B cell (primary cell): ENCODE measurements around the gene PNPO. TPM values are rescaled to one million over a fixed set of nuclear protein-coding genes. Genes with fewer than 3 reads are reported as not detected.

Experiments used
- ATAC-seq: fragments of 200-7000 bp; cut with Tn5 transposase; one replicate; pipeline ENCODE4 v1.10.0; 2021; ENCODE audit warnings: low read depth, mild to moderate bottlenecking, moderate number of reproducible peaks, moderate library complexity
- CTCF ChIA-PET: fragments of 350-600 bp; sonication (Branson Sonifier 250); formaldehyde crosslinking; loops from one replicate; lab custom pipeline; 2021; ENCODE audit warnings: antibody characterized with exemption, inconsistent platforms; lab: Charles Lee
- POLR2A ChIA-PET: fragments of 350-600 bp; sonication (Branson Sonifier 250); formaldehyde crosslinking; loops from one replicate; lab custom pipeline; 2021; ENCODE audit warnings: antibody characterized with exemption; lab: Charles Lee
- DNase-seq: peaks from one replicate; pipeline ENCODE4 v3.0.0; 2013
- H2AFZ ChIP-seq: 2 replicates; pipeline ENCODE4 v1.6.1; 2012; ENCODE audit warnings: mild to moderate bottlenecking, low read depth, low read length; ENCODE audit not compliant: insufficient read depth, poor library complexity, severe bottlenecking
- H3K27ac ChIP-seq, 2 donors: 1 replicate in 1 of 2; 2 replicates in 1 of 2; pipeline ENCODE4 v1.5.1; 2012 to 2013; ENCODE audit warnings: low read length in 2 of 2, mild to moderate bottlenecking in 2 of 2, moderate library complexity in 1 of 2
- H3K27me3 ChIP-seq, 4 experiments: fragments of 200-600 bp in 1 of 4; sonication (generic) in 1 of 4; replicated peaks in 1 of 4; 1 replicate in 2 of 4; 2 replicates in 2 of 4; pipeline versions ENCODE4 v1.6.1 to v1.7.0; 2013 to 2016; ENCODE audit warnings: low read length in 3 of 4, mild to moderate bottlenecking in 2 of 4, mixed read lengths in 1 of 4, moderate library complexity in 1 of 4; ENCODE audit not compliant: insufficient read depth in 4 of 4, control insufficient read depth in 3 of 4; ENCODE audit errors: control extremely low read depth in 1 of 4
- H3K36me3 ChIP-seq, 2 experiments: replicated peaks in 1 of 2; 1 replicate in 1 of 2; 2 replicates in 1 of 2; pipeline versions ENCODE4 v1.6.1 to v1.7.1; 2013; ENCODE audit warnings: low read length in 1 of 2; ENCODE audit not compliant: insufficient read depth in 2 of 2, control insufficient read depth in 1 of 2; ENCODE audit errors: control extremely low read depth in 1 of 2, extremely low read depth in 1 of 2
- H3K4me1 ChIP-seq, 2 donors: fragments of 200-600 bp in 1 of 2; sonication (generic) in 1 of 2; 1 replicate in 1 of 2; 2 replicates in 1 of 2; pipeline versions ENCODE4 v1.5.1 to v1.6.1; 2013 to 2017; ENCODE audit warnings: low read length in 2 of 2; ENCODE audit not compliant: control insufficient read depth in 2 of 2, insufficient read depth in 2 of 2
- H3K4me2 ChIP-seq: replicated peaks from 2 replicates; pipeline ENCODE3; 2012; ENCODE audit warnings: mild to moderate bottlenecking, low read depth, low read length; ENCODE audit not compliant: poor library complexity, severe bottlenecking
- H3K4me3 ChIP-seq, 5 experiments: fragments of 200-600 bp in 1 of 5; sonication (generic) in 1 of 5; 1 replicate in 3 of 5; 2 replicates in 2 of 5; pipeline versions ENCODE4 v1.5.1 to v1.7.0; 2011 to 2016; ENCODE audit warnings: low read length in 4 of 5, mild to moderate bottlenecking in 4 of 5, low read depth in 2 of 5, control low read depth in 1 of 5, moderate library complexity in 1 of 5; ENCODE audit not compliant: insufficient read depth in 1 of 5; ENCODE audit errors: control extremely low read depth in 1 of 5, extremely low read depth in 1 of 5
- H3K79me2 ChIP-seq: fragments of 200-600 bp; sonication (generic); one replicate; pipeline ENCODE4 v1.6.0; 2016; ENCODE audit warnings: low read length; ENCODE audit not compliant: control insufficient read depth, insufficient read depth
- H3K9ac ChIP-seq: fragments of 200-600 bp; sonication (generic); 2 replicates; pipeline ENCODE4 v1.6.1; 2017; ENCODE audit warnings: mild to moderate bottlenecking, low read length, moderate library complexity
- H3K9me3 ChIP-seq, 3 donors: one replicate each; pipeline versions ENCODE4 v1.6.1 to v1.7.1; 2013; ENCODE audit warnings: low read length in 2 of 3; ENCODE audit not compliant: control insufficient read depth in 2 of 3, insufficient read depth in 1 of 3; ENCODE audit errors: control extremely low read depth in 1 of 3
- H4K20me1 ChIP-seq: 2 replicates; pipeline ENCODE4 v1.6.0; 2012; ENCODE audit warnings: mild to moderate bottlenecking, low read length; ENCODE audit not compliant: insufficient read depth, control insufficient read depth, poor library complexity, severe bottlenecking
- H3K27ac Mint-ChIP-seq: one replicate; pipeline ENCODE4 v1.8.0; 2021; ENCODE audit warnings: mixed read lengths
- H3K27me3 Mint-ChIP-seq: one replicate; pipeline ENCODE4 v1.8.0; 2021; ENCODE audit warnings: mixed read lengths
- H3K4me1 Mint-ChIP-seq: one replicate; pipeline ENCODE4 v1.8.0; 2021; ENCODE audit warnings: mixed read lengths
- H3K4me3 Mint-ChIP-seq: one replicate; pipeline ENCODE4 v1.8.0; 2021; ENCODE audit warnings: mixed read lengths
- H3K9me3 Mint-ChIP-seq: one replicate; pipeline ENCODE4 v1.8.0; 2022; ENCODE audit warnings: mixed read lengths; ENCODE audit not compliant: insufficient read depth
- CTCF ChIP-seq: fragments of 200-600 bp; IDR thresholded peaks from one replicate; pipeline ENCODE4 v1.8.0; 2022; ENCODE audit warnings: antibody characterized with exemption, mild to moderate bottlenecking
- EZH2 ChIP-seq: IDR thresholded peaks from 2 replicates; pipeline ENCODE4 v1.6.1; 2012; ENCODE audit warnings: borderline replicate concordance, low read depth, mild to moderate bottlenecking, moderate library complexity, low read length; ENCODE audit not compliant: insufficient read depth, poor library complexity, severe bottlenecking
- WGBS: methylation state at CpG from one replicate; pipeline ENCODE4 v1.1.5; 2013; ENCODE audit warnings: missing lambda C conversion rate; ENCODE audit not compliant: insufficient coverage; 5-methylcytosine and 5-hydroxymethylcytosine counted together
- intact Hi-C: fragments of 100-400 bp; cut with micrococcal nuclease; formaldehyde crosslinking; loops from one replicate; pipeline ENCODE4 v1.10.0; 2022
- polyA plus RNA-seq: library from polyadenylated mRNA; depleted of rRNA; stranded (reverse); fragments of >200 nt; gene quantifications from 2 replicates; pipeline ENCODE4 v1.2.3, GENCODE V29; 2012
- total RNA-seq, 2 donors: library from RNA; stranded (reverse); fragments of 120-200 nt in 1 of 2; gene quantifications; 1 replicate in 1 of 2; 2 replicates in 1 of 2; pipeline versions ENCODE4 v1.2.3 to v1.2.4, GENCODE V29; 2013 to 2022

Gene PNPO
- total and polyA plus RNA-seq, 2 donors (not counting 1 experiment from before 2014, with no cell fraction given): 8.0 to 14.7 TPM

- ATAC-seq (no peak), DNase-seq (peak; percentile 28)
- H3K4me3 ChIP-seq: peak overlapping the region in 1 of 5 experiments; percentile 46
- no peaks in the 10 kb centered on the region for H3K9me3 ChIP-seq
- H3K9me3 Mint-ChIP-seq: no peaks in the 10 kb centered on the region
- H3K4me1 ChIP-seq: peaks cover 13 to 23% of the 10 kb centered on the region in 2 donors
- H3K27ac Mint-ChIP-seq: no peak overlapping the region
- peaks cover 23% of the 10 kb centered on the region for H3K4me1 Mint-ChIP-seq
- intact Hi-C loops: loop anchor here (1.0 to 2.0 kb wide), 4 partner anchors 7 to 126 kb away; partner anchors contain the start of gene PNPO
- no peaks in the 10 kb centered on the region for H4K20me1 ChIP-seq
- no peak for TF ChIP-seq CTCF
- no peak for TF ChIP-seq EZH2
- no peaks in the 10 kb centered on the region for H3K79me2 ChIP-seq
- peaks cover 0 to 28% of the 10 kb centered on the region in 2 experiments for H3K36me3 ChIP-seq
- H3K27ac ChIP-seq: no peak overlapping the region
- ChIA-PET POLR2A (interaction anchor here (2.2 kb wide), 1 partner anchor 22 kb away, joined by 6 read pairs; the partner anchor contains the start of gene CDK5RAP3), CTCF (interaction anchor here (0.6 to 10.4 kb wide), 19 partner anchors 8 to 127 kb away, joined by 3 to 155 read pairs (median 5); partner anchors contain the start of genes CDK5RAP3, OSBPL7, PNPO and PRR15L)
- H3K9ac ChIP-seq: peak overlapping the region; percentile 50
- H3K27me3 ChIP-seq: no peaks in the 10 kb centered on the region
- H2AFZ ChIP-seq: peak overlapping the region; percentile 84
- 57% methylated on average over 2 of the region's 5 CpGs for WGBS
- no peaks in the 10 kb centered on the region for H3K27me3 Mint-ChIP-seq
- H3K4me3 Mint-ChIP-seq: peak overlapping the region; percentile 78
- H3K4me2 ChIP-seq: peak overlapping the region; percentile 75
Observed at GRCh38 chr17:47948706-47949196, 7.4 kb downstream of the PNPO start.

- Mint-ChIP-seq H3K9me3 (no peaks in the 10 kb centered on the region), H3K4me1 (peaks cover 23% of the 10 kb centered on the region), H3K27ac (peak overlapping the region; percentile 66), H3K27me3 (no peaks in the 10 kb centered on the region), H3K4me3 (peak overlapping the region; percentile 78)
- H4K20me1 ChIP-seq: no peaks in the 10 kb centered on the region
- peak; percentile 80 for DNase-seq
- ChIA-PET POLR2A (interaction anchor here (2.2 kb wide), 1 partner anchor 21 kb away, joined by 6 read pairs; the partner anchor contains the start of gene CDK5RAP3), CTCF (interaction anchor here (0.6 to 10.4 kb wide), 29 partner anchors 8 to 576 kb away, joined by 3 to 155 read pairs (median 5); partner anchors contain the start of genes CDK5RAP3, OSBPL7 and PNPO)
- 10% methylated on average over 20 of the region's 22 CpGs for WGBS
- TF ChIP-seq EZH2 (no peak), CTCF (peak; percentile 89)
- H3K4me1 ChIP-seq: peaks cover 13 to 23% of the 10 kb centered on the region in 2 donors
- H3K27me3 ChIP-seq: no peaks in the 10 kb centered on the region
- H3K27ac ChIP-seq: peak overlapping the region in 1 of 2 donors; percentile 63
- H3K4me3 ChIP-seq: peak overlapping the region in 3 of 5 experiments; percentile 31 to 46 (median 38)
- peaks cover 0 to 28% of the 10 kb centered on the region in 2 experiments for H3K36me3 ChIP-seq
- no peaks in the 10 kb centered on the region for H3K79me2 ChIP-seq
- peak overlapping the region; percentile 50 for H3K9ac ChIP-seq
- ATAC-seq: peak; percentile 81
- H2AFZ ChIP-seq: peak overlapping the region; percentile 84
- no peaks in the 10 kb centered on the region for H3K9me3 ChIP-seq
- intact Hi-C loops: loop anchor here (1.0 to 2.0 kb wide), 4 partner anchors 8 to 125 kb away; partner anchors contain the start of gene PNPO
- peak overlapping the region; percentile 75 for H3K4me2 ChIP-seq
Observed at GRCh38 chr17:47949197-47949759, 7.9 kb downstream of the PNPO start.
